ENCODE results near the gene EPHA2.

Gene EPHA2

GRCh38 chr1:16144325-16145029 lies 11.4 kb downstream of the EPHA2 start:
- Histone ChIP-seq H3K36me3 (ENCODE audit: control insufficient read depth, insufficient read depth, low read length) (no peaks in the 10 kb centered on the region), H3K4me3 (ENCODE audit: insufficient read depth, low read depth, low read length, poor library complexity, severe bottlenecking) (no peak overlapping the region), H3K4me1 (ENCODE audit: control insufficient read depth, insufficient read depth, low read length, poor library complexity, severe bottlenecking) (no peaks in the 10 kb centered on the region), H3K9me3 (ENCODE audit: control insufficient read depth, low read length) (no peaks in the 10 kb centered on the region), H3K27me3 (replicated peaks; ENCODE audit: control insufficient read depth, insufficient read depth, low read length, poor library complexity, severe bottlenecking) (no peaks in the 10 kb centered on the region), H3K27ac (ENCODE audit: insufficient read depth, low read length, poor library complexity, severe bottlenecking) (no peak overlapping the region)
- DNase-seq = no peak

- Histone ChIP-seq H3K4me1 (ENCODE audit: control insufficient read depth, insufficient read depth, low read length, poor library complexity, severe bottlenecking) (no peaks in the 10 kb centered on the region), H3K9me3 (ENCODE audit: control insufficient read depth, low read length) (no peaks in the 10 kb centered on the region), H3K27me3 (replicated peaks; ENCODE audit: control insufficient read depth, insufficient read depth, low read length, poor library complexity, severe bottlenecking) (no peaks in the 10 kb centered on the region), H3K36me3 (ENCODE audit: control insufficient read depth, insufficient read depth, low read length) (no peaks in the 10 kb centered on the region), H3K4me3 (ENCODE audit: insufficient read depth, low read depth, low read length, poor library complexity, severe bottlenecking) (no peak overlapping the region), H3K27ac (ENCODE audit: insufficient read depth, low read length, poor library complexity, severe bottlenecking) (no peak overlapping the region)
- no peak for DNase-seq
These were observed 12.1 kb downstream of the EPHA2 start for GRCh38 chr1:16143566-16144324.

GRCh38 chr1:16143005-16143565 lies 12.8 kb downstream of the EPHA2 start:
- Histone ChIP-seq H3K4me3 (ENCODE audit: insufficient read depth, low read depth, low read length, poor library complexity, severe bottlenecking) (no peak overlapping the region), H3K36me3 (ENCODE audit: control insufficient read depth, insufficient read depth, low read length) (no peaks in the 10 kb centered on the region), H3K9me3 (ENCODE audit: control insufficient read depth, low read length) (no peaks in the 10 kb centered on the region), H3K27ac (ENCODE audit: insufficient read depth, low read length, poor library complexity, severe bottlenecking) (no peak overlapping the region), H3K27me3 (replicated peaks; ENCODE audit: control insufficient read depth, insufficient read depth, low read length, poor library complexity, severe bottlenecking) (no peaks in the 10 kb centered on the region), H3K4me1 (ENCODE audit: control insufficient read depth, insufficient read depth, low read length, poor library complexity, severe bottlenecking) (no peaks in the 10 kb centered on the region)
- DNase-seq = no peak

- Histone ChIP-seq H3K36me3 (ENCODE audit: control insufficient read depth, insufficient read depth, low read length) (no peaks in the 10 kb centered on the region), H3K4me1 (ENCODE audit: control insufficient read depth, insufficient read depth, low read length, poor library complexity, severe bottlenecking) (no peaks in the 10 kb centered on the region), H3K27ac (ENCODE audit: insufficient read depth, low read length, poor library complexity, severe bottlenecking) (no peak overlapping the region), H3K27me3 (replicated peaks; ENCODE audit: control insufficient read depth, insufficient read depth, low read length, poor library complexity, severe bottlenecking) (no peaks in the 10 kb centered on the region), H3K9me3 (ENCODE audit: control insufficient read depth, low read length) (no peaks in the 10 kb centered on the region), H3K4me3 (ENCODE audit: insufficient read depth, low read depth, low read length, poor library complexity, severe bottlenecking) (no peak overlapping the region)
- DNase-seq = no peak
These were observed 13.4 kb downstream of the EPHA2 start for GRCh38 chr1:16142383-16142995.

- no peaks in the 10 kb centered on the region for H3K36me3 ChIP-seq (ENCODE audit: control insufficient read depth, insufficient read depth, low read length)
- no peaks in the 10 kb centered on the region for H3K4me1 ChIP-seq (ENCODE audit: control insufficient read depth, insufficient read depth, low read length, poor library complexity, severe bottlenecking)
- no peaks in the 10 kb centered on the region for H3K27me3 ChIP-seq (replicated peaks; ENCODE audit: control insufficient read depth, insufficient read depth, low read length, poor library complexity, severe bottlenecking)
- no peak overlapping the region for H3K4me3 ChIP-seq (ENCODE audit: insufficient read depth, low read depth, low read length, poor library complexity, severe bottlenecking)
- no peak overlapping the region for H3K27ac ChIP-seq (ENCODE audit: insufficient read depth, low read length, poor library complexity, severe bottlenecking)
- DNase-seq = no peak
- no peaks in the 10 kb centered on the region for H3K9me3 ChIP-seq (ENCODE audit: control insufficient read depth, low read length)
These were observed 14.1 kb downstream of the EPHA2 start for GRCh38 chr1:16141573-16142336.

- no peaks in the 10 kb centered on the region for H3K27me3 ChIP-seq (replicated peaks; ENCODE audit: control insufficient read depth, insufficient read depth, low read length, poor library complexity, severe bottlenecking)
- H3K36me3 ChIP-seq (ENCODE audit: control insufficient read depth, insufficient read depth, low read length) = no peaks in the 10 kb centered on the region
- no peak for DNase-seq
- H3K9me3 ChIP-seq (ENCODE audit: control insufficient read depth, low read length) = no peaks in the 10 kb centered on the region
- no peaks in the 10 kb centered on the region for H3K4me1 ChIP-seq (ENCODE audit: control insufficient read depth, insufficient read depth, low read length, poor library complexity, severe bottlenecking)
- no peak overlapping the region for H3K27ac ChIP-seq (ENCODE audit: insufficient read depth, low read length, poor library complexity, severe bottlenecking)
- H3K4me3 ChIP-seq (ENCODE audit: insufficient read depth, low read depth, low read length, poor library complexity, severe bottlenecking) = no peak overlapping the region
These were observed 15.7 kb downstream of the EPHA2 start for GRCh38 chr1:16140068-16140596.

GRCh38 chr1:16139473-16139962 lies 16.4 kb downstream of the EPHA2 start:
- H3K9me3 ChIP-seq (ENCODE audit: control insufficient read depth, low read length) = no peaks in the 10 kb centered on the region
- H3K4me1 ChIP-seq (ENCODE audit: control insufficient read depth, insufficient read depth, low read length, poor library complexity, severe bottlenecking) = no peaks in the 10 kb centered on the region
- no peak overlapping the region for H3K27ac ChIP-seq (ENCODE audit: insufficient read depth, low read length, poor library complexity, severe bottlenecking)
- H3K27me3 ChIP-seq (replicated peaks; ENCODE audit: control insufficient read depth, insufficient read depth, low read length, poor library complexity, severe bottlenecking) = no peaks in the 10 kb centered on the region
- H3K4me3 ChIP-seq (ENCODE audit: insufficient read depth, low read depth, low read length, poor library complexity, severe bottlenecking) = no peak overlapping the region
- DNase-seq = no peak
- H3K36me3 ChIP-seq (ENCODE audit: control insufficient read depth, insufficient read depth, low read length) = no peaks in the 10 kb centered on the region

- Histone ChIP-seq H3K36me3 (ENCODE audit: control insufficient read depth, insufficient read depth, low read length) (no peaks in the 10 kb centered on the region), H3K27ac (ENCODE audit: insufficient read depth, low read length, poor library complexity, severe bottlenecking) (no peak overlapping the region), H3K4me3 (ENCODE audit: insufficient read depth, low read depth, low read length, poor library complexity, severe bottlenecking) (no peak overlapping the region), H3K4me1 (ENCODE audit: control insufficient read depth, insufficient read depth, low read length, poor library complexity, severe bottlenecking) (no peaks in the 10 kb centered on the region), H3K9me3 (ENCODE audit: control insufficient read depth, low read length) (no peaks in the 10 kb centered on the region), H3K27me3 (replicated peaks; ENCODE audit: control insufficient read depth, insufficient read depth, low read length, poor library complexity, severe bottlenecking) (no peaks in the 10 kb centered on the region)
- DNase-seq = no peak
These were observed 17.1 kb downstream of the EPHA2 start for GRCh38 chr1:16138772-16139221.

- no peaks in the 10 kb centered on the region for H3K27me3 ChIP-seq (replicated peaks; ENCODE audit: control insufficient read depth, insufficient read depth, low read length, poor library complexity, severe bottlenecking)
- H3K4me1 ChIP-seq (ENCODE audit: control insufficient read depth, insufficient read depth, low read length, poor library complexity, severe bottlenecking) = no peaks in the 10 kb centered on the region
- H3K9me3 ChIP-seq (ENCODE audit: control insufficient read depth, low read length) = no peaks in the 10 kb centered on the region
- H3K36me3 ChIP-seq (ENCODE audit: control insufficient read depth, insufficient read depth, low read length) = no peaks in the 10 kb centered on the region
- DNase-seq = no peak
- H3K27ac ChIP-seq (ENCODE audit: insufficient read depth, low read length, poor library complexity, severe bottlenecking) = no peak overlapping the region
- no peak overlapping the region for H3K4me3 ChIP-seq (ENCODE audit: insufficient read depth, low read depth, low read length, poor library complexity, severe bottlenecking)
These were observed 17.9 kb downstream of the EPHA2 start for GRCh38 chr1:16137890-16138467.

Measured in effector memory CD4-positive, alpha-beta T cell (primary cell).